ENCODE results near the gene PDXP. TPM values are rescaled to one million over a fixed set of nuclear protein-coding genes. Genes with fewer than 3 reads are reported as not detected.

PDXP gene
- total and polyA plus RNA-seq, 10 donors, result 9.3 to 26.6 (median 12.6) TPM

- no peak overlapping the region for H3K4me3 ChIP-seq
- intact Hi-C loops (cut with DNase I; ENCODE audit: low total_unique reads), result no loop called here
- H3K36me3 ChIP-seq, result peaks cover 0 to 9% (median 0%) of the 10 kb centered on the region in 6 donors
- WGBS, 5 donors, result 62 to 69% (median 63%) methylated on average over 18 to 25 of the region's 25 CpGs
- peaks cover 0 to 22% (median 11%) of the 10 kb centered on the region in 6 donors for H3K4me1 ChIP-seq
- peak overlapping the region in 2 of 8 donors; percentile 38 to 50 for H3K27ac ChIP-seq
- no peaks in the 10 kb centered on the region for H3K9me3 ChIP-seq
- peak; percentile 80 for DNase-seq
- no peaks in the 10 kb centered on the region for H3K27me3 ChIP-seq (replicated peaks in 1 of 7)
- TF ChIP-seq POLR2AphosphoS5 (IDR thresholded peaks at IDR 0.05) (peak in 2 of 3 donors; percentile 45 to 64), POLR2A (IDR thresholded peaks at IDR 0.05) (no peak)
- TF ChIP-seq, protein P1, sequence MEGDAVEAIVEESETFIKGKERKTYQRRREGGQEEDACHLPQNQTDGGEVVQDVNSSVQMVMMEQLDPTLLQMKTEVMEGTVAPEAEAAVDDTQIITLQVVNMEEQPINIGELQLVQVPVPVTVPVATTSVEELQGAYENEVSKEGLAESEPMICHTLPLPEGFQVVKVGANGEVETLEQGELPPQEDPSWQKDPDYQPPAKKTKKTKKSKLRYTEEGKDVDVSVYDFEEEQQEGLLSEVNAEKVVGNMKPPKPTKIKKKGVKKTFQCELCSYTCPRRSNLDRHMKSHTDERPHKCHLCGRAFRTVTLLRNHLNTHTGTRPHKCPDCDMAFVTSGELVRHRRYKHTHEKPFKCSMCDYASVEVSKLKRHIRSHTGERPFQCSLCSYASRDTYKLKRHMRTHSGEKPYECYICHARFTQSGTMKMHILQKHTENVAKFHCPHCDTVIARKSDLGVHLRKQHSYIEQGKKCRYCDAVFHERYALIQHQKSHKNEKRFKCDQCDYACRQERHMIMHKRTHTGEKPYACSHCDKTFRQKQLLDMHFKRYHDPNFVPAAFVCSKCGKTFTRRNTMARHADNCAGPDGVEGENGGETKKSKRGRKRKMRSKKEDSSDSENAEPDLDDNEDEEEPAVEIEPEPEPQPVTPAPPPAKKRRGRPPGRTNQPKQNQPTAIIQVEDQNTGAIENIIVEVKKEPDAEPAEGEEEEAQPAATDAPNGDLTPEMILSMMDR (IDR thresholded peaks at IDR 0.05 in 8 of 11, conservative IDR thresholded peaks at IDR 0.05 in 3 of 11), result no peak
Observed at GRCh38 chr22:37708580-37709444, 50.3 kb downstream of the PDXP start.

DNA sequence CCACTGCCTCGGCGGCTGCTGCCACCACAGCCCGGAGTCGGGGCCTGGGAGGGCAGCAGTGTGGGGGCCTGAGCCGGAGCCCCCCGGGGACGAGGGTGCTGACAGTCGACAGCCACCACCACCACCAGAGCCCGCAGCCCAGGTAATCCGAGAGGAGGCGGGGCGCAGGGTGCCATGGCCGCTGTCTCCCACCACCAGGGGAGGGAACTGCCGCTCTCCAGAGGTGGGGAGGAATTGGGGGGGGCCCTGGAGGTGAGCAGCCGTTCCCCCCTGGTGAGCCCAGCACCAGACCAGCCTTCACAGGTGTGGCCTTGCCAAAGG is 50.9 kb downstream of the PDXP start:
- Histone ChIP-seq H3K4me1 (peaks cover 0 to 21% (median 11%) of the 10 kb centered on the region in 6 donors), H3K27ac (no peak overlapping the region), H3K36me3 (peaks cover 0 to 8% (median 0%) of the 10 kb centered on the region in 6 donors), H3K27me3 (replicated peaks in 1 of 7) (no peaks in the 10 kb centered on the region), H3K9me3 (no peaks in the 10 kb centered on the region), H3K4me3 (no peak overlapping the region)
- no peak for DNase-seq
- intact Hi-C loops (cut with DNase I; ENCODE audit: low total_unique reads), result no loop called here
- WGBS, 5 donors, result 95 to 98% (median 97%) methylated on average over 13 to 15 of the region's 15 CpGs
- TF ChIP-seq POLR2AphosphoS5 (IDR thresholded peaks at IDR 0.05) (no peak), POLR2A (IDR thresholded peaks at IDR 0.05) (no peak)
- TF ChIP-seq, protein P1 (IDR thresholded peaks at IDR 0.05 in 8 of 11, conservative IDR thresholded peaks at IDR 0.05 in 3 of 11), result no peak

- no peak for DNase-seq
- H3K4me3 ChIP-seq, result no peak overlapping the region
- no peaks in the 10 kb centered on the region for H3K27me3 ChIP-seq (replicated peaks in 1 of 7)
- intact Hi-C loops (cut with DNase I; ENCODE audit: low total_unique reads), result no loop called here
- TF ChIP-seq POLR2AphosphoS5 (IDR thresholded peaks at IDR 0.05) (no peak), POLR2A (IDR thresholded peaks at IDR 0.05) (no peak)
- TF ChIP-seq, protein P1 (IDR thresholded peaks at IDR 0.05 in 8 of 11, conservative IDR thresholded peaks at IDR 0.05 in 3 of 11), result no peak
- no peaks in the 10 kb centered on the region for H3K9me3 ChIP-seq
- no peak overlapping the region for H3K27ac ChIP-seq
- H3K36me3 ChIP-seq, result peaks cover 0 to 11% (median 0%) of the 10 kb centered on the region in 6 donors
- peaks cover 0 to 16% (median 10%) of the 10 kb centered on the region in 6 donors for H3K4me1 ChIP-seq
- 83 to 96% (median 88%) methylated on average over 1 to 3 of the region's 3 CpGs for WGBS, 5 donors
Observed at GRCh38 chr22:37710675-37711074, 52.2 kb downstream of the PDXP start.

- Histone ChIP-seq H3K4me3 (no peak overlapping the region), H3K36me3 (peaks cover 0 to 20% (median 0%) of the 10 kb centered on the region in 6 donors), H3K4me1 (peaks cover 0 to 16% (median 10%) of the 10 kb centered on the region in 6 donors), H3K9me3 (no peaks in the 10 kb centered on the region), H3K27me3 (replicated peaks in 1 of 7) (no peaks in the 10 kb centered on the region), H3K27ac (no peak overlapping the region)
- DNase-seq, result no peak
- WGBS, 5 donors, result 88 to 91% (median 90%) methylated on average over 10 of the region's 10 CpGs
- intact Hi-C loops (cut with DNase I; ENCODE audit: low total_unique reads), result no loop called here
- TF ChIP-seq POLR2AphosphoS5 (IDR thresholded peaks at IDR 0.05) (no peak), POLR2A (IDR thresholded peaks at IDR 0.05) (no peak)
- TF ChIP-seq, protein P1 (IDR thresholded peaks at IDR 0.05 in 8 of 11, conservative IDR thresholded peaks at IDR 0.05 in 3 of 11), result no peak
Observed at GRCh38 chr22:37711490-37711889, 53.0 kb downstream of the PDXP start.
